DND-41 (cell line): ENCODE data around the gene ELP6.
"Not testable (repeated sequence)": the region's sequence is repeated elsewhere in the genome, so short reads cannot be mapped to it uniquely, and the experiment has no call there.

Experiments used
- ATAC-seq: fragments of 200-7000 bp; cut with Tn5 transposase; 3 replicates; pipeline ENCODE4 v1.9.1; 2021; ENCODE audit warnings: low read depth; ENCODE audit not compliant: insufficient read depth
- DNase-seq: peaks from one replicate; pipeline ENCODE4 v3.0.0-alpha.2; 2020
- H2AFZ ChIP-seq: 2 replicates; pipeline ENCODE4 v1.6.0; 2012; ENCODE audit warnings: low read depth, low read length
- H3K27ac ChIP-seq: 2 replicates; pipeline ENCODE4 v1.5.1; 2012; ENCODE audit warnings: low read length, inconsistent platforms
- H3K27me3 ChIP-seq: fragments of 200-600 bp; sonication (generic); 2 replicates; pipeline ENCODE4 v1.6.0; 2012; ENCODE audit warnings: low read length, mild to moderate bottlenecking, inconsistent platforms; ENCODE audit not compliant: insufficient read depth, poor library complexity
- H3K36me3 ChIP-seq: 2 replicates; pipeline ENCODE4 v1.5.1; 2012; ENCODE audit warnings: low read length, inconsistent platforms; ENCODE audit not compliant: insufficient read depth
- H3K4me1 ChIP-seq: 2 replicates; pipeline ENCODE4 v1.5.1; 2012; ENCODE audit warnings: mild to moderate bottlenecking, low read length; ENCODE audit not compliant: insufficient read depth
- H3K4me2 ChIP-seq: 2 replicates; pipeline ENCODE4 v1.6.0; 2012; ENCODE audit warnings: mild to moderate bottlenecking, moderate library complexity, low read length, inconsistent platforms; ENCODE audit not compliant: insufficient read depth
- H3K4me3 ChIP-seq, 2 experiments: fragments of 200-600 bp in 1 of 2; shearing (Covaris generic) in 1 of 2; 2 replicates each; pipeline ENCODE4 v1.5.1; 2012 to 2016; ENCODE audit warnings: inconsistent platforms in 2 of 2, low read length in 2 of 2, mild to moderate bottlenecking in 2 of 2, low read depth in 1 of 2, moderate library complexity in 1 of 2
- H3K79me2 ChIP-seq: 2 replicates; pipeline ENCODE4 v1.6.0; 2012; ENCODE audit warnings: low read length, inconsistent platforms; ENCODE audit not compliant: insufficient read depth
- H3K9ac ChIP-seq: 2 replicates; pipeline ENCODE4 v1.6.0; 2012; ENCODE audit warnings: low read depth, mild to moderate bottlenecking, inconsistent platforms, low read length, moderate library complexity
- H3K9me3 ChIP-seq: 2 replicates; pipeline ENCODE4 v1.5.1; 2012; ENCODE audit warnings: low read length, moderate library complexity, mild to moderate bottlenecking, inconsistent platforms; ENCODE audit not compliant: insufficient read depth, severe bottlenecking
- H4K20me1 ChIP-seq: 2 replicates; pipeline ENCODE4 v1.6.0; 2012; ENCODE audit warnings: low read length; ENCODE audit not compliant: insufficient read depth
- EZH2 ChIP-seq: IDR thresholded peaks from 3 replicates; pipeline ENCODE4 v1.6.1; 2012; ENCODE audit warnings: borderline replicate concordance, low read depth, mild to moderate bottlenecking, moderate library complexity, low read length, inconsistent platforms; ENCODE audit not compliant: severe bottlenecking
- TF ChIP-seq, protein P1 (sequence below): IDR thresholded peaks from 2 replicates; pipeline ENCODE4 v1.5.1; 2012; ENCODE audit warnings: borderline replicate concordance, low read length, moderate library complexity, mild to moderate bottlenecking; ENCODE audit not compliant: poor library complexity, severe bottlenecking; ENCODE audit errors: extremely low read depth

Gene ELP6

DNA sequence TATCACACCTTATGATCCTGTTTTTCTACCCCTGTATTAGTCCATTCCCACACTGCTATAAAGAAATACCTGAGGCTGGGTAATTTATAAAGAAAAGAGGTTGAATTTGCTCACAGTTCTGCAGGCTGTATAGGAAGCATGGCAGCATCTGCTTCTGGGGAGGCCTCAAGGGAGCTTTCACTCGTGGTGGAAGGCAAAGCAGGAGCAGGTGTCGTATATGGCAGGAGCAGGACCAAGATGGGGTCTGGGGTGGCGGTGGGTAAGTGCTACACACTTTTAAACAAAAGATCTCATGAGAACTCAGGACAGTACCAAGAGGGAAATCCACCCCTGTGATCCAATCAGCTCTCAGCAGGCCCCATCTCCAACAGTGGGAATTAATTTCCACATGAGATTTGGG, 22.3 kb downstream of the ELP6 start:
- Histone ChIP-seq H3K4me1 (no peaks in the 10 kb centered on the region), H3K4me3 (no peak overlapping the region), H3K27me3 (no peaks in the 10 kb centered on the region), H3K79me2 (no peaks in the 10 kb centered on the region; the same call in 1 of the 2 replicates), H3K27ac (no peak overlapping the region), H3K4me2 (no peak overlapping the region), H4K20me1 (peaks cover 3% of the 10 kb centered on the region; the same call in 1 of the 2 replicates), H3K9me3 (no peaks in the 10 kb centered on the region), H3K36me3 (peaks cover 41% of the 10 kb centered on the region), H3K9ac (no peak overlapping the region), H2AFZ (no peak overlapping the region)
- no peak; the same call in 2 of the 3 replicates for ATAC-seq
- TF ChIP-seq, protein P1, sequence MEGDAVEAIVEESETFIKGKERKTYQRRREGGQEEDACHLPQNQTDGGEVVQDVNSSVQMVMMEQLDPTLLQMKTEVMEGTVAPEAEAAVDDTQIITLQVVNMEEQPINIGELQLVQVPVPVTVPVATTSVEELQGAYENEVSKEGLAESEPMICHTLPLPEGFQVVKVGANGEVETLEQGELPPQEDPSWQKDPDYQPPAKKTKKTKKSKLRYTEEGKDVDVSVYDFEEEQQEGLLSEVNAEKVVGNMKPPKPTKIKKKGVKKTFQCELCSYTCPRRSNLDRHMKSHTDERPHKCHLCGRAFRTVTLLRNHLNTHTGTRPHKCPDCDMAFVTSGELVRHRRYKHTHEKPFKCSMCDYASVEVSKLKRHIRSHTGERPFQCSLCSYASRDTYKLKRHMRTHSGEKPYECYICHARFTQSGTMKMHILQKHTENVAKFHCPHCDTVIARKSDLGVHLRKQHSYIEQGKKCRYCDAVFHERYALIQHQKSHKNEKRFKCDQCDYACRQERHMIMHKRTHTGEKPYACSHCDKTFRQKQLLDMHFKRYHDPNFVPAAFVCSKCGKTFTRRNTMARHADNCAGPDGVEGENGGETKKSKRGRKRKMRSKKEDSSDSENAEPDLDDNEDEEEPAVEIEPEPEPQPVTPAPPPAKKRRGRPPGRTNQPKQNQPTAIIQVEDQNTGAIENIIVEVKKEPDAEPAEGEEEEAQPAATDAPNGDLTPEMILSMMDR, result no peak
- no peak for TF ChIP-seq EZH2
- DNase-seq, result no peak

DNA sequence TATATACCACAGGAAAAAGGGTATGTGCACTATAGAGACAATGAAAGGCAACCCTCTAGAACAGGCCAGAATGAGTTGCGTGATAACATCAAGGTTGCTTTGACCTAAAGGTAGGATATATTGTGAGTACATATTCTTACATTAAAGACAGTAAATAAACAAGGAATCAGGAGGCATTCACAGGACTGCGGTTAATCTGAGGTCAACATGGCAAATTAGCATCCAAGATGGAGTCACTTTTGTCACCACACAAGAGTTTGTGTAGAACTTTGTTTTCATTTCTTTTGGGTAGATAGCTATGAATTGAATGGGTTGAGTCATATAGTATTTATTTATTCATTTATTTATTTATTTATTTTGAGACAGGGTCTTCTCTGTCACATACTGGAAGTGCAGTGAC, 26.2 kb downstream of the ELP6 start:
- H4K20me1 ChIP-seq, result no peaks in the 10 kb centered on the region
- H3K4me1 ChIP-seq, result no peaks in the 10 kb centered on the region
- H3K79me2 ChIP-seq, result no peaks in the 10 kb centered on the region
- no peaks in the 10 kb centered on the region for H3K27me3 ChIP-seq
- no peak overlapping the region for H3K4me3 ChIP-seq
- no peaks in the 10 kb centered on the region for H3K9me3 ChIP-seq
- TF ChIP-seq, protein P1, result no peak
- TF ChIP-seq EZH2, result no peak
- H2AFZ ChIP-seq, result no peak overlapping the region
- ATAC-seq (no peak), DNase-seq (no peak)
- H3K4me2 ChIP-seq, result no peak overlapping the region
- no peak overlapping the region for H3K9ac ChIP-seq
- peaks cover 19% of the 10 kb centered on the region for H3K36me3 ChIP-seq
- no peak overlapping the region for H3K27ac ChIP-seq

DNA sequence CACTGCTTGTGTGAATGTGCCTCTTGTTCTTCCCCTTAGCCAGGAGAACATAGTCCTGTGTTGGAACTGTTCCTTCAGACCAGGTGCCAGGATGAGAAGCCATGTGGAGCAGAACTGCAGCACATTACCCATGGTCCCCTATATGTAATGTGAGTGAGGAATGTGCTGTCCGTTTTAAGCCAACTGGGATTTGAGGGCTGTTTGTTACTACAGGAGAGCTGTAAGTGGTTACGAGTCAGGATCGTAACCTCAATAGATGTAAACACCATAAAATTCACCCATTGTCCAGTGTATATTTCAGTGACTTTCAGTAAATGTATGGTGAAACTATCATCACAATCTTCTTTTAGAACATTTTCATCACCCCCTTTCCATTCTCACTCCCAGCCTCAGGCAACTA, 27.7 kb downstream of the ELP6 start:
- TF ChIP-seq EZH2, result no peak
- TF ChIP-seq, protein P1, result no peak
- no peaks in the 10 kb centered on the region for H3K4me1 ChIP-seq
- DNase-seq (no peak), ATAC-seq (no peak)
- no peak overlapping the region for H3K4me3 ChIP-seq
- H2AFZ ChIP-seq, result no peak overlapping the region
- no peak overlapping the region for H3K27ac ChIP-seq
- no peaks in the 10 kb centered on the region for H3K9me3 ChIP-seq
- no peak overlapping the region for H3K9ac ChIP-seq
- no peaks in the 10 kb centered on the region for H4K20me1 ChIP-seq
- H3K36me3 ChIP-seq, result peaks cover 11% of the 10 kb centered on the region; the same call in 1 of the 2 replicates
- no peaks in the 10 kb centered on the region for H3K79me2 ChIP-seq
- H3K27me3 ChIP-seq, result no peaks in the 10 kb centered on the region
- H3K4me2 ChIP-seq, result no peak overlapping the region

DNA sequence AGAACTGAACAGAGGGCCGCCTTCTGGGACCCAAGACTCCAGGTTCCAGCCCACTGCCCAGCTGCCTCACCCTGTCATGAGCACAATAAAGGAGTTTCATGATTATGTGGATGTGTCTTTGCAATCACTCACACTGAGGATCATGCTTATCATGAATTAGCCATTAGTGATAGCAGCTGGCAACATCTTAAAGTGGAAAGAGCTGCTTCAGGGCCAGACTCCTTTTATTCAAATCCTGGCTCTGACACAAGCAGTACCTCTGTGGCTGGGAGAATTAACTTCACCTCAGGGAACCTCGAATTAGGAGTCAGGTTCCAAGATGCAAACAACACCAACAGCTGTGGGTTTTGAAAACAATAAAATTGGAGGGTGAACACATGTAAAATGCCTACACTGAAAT, 31.1 kb downstream of the ELP6 start:
- TF ChIP-seq, protein P1, result no peak
- no peak for TF ChIP-seq EZH2
- DNase-seq, result no peak
- Histone ChIP-seq H4K20me1 (no peaks in the 10 kb centered on the region), H3K4me1 (no peaks in the 10 kb centered on the region), H3K9ac (no peak overlapping the region), H3K36me3 (no peaks in the 10 kb centered on the region), H3K4me3 (no peak overlapping the region), H3K27ac (no peak overlapping the region), H2AFZ (no peak overlapping the region), H3K27me3 (no peaks in the 10 kb centered on the region), H3K79me2 (no peaks in the 10 kb centered on the region), H3K4me2 (no peak overlapping the region), H3K9me3 (no peaks in the 10 kb centered on the region)
- ATAC-seq, result no peak

DNA sequence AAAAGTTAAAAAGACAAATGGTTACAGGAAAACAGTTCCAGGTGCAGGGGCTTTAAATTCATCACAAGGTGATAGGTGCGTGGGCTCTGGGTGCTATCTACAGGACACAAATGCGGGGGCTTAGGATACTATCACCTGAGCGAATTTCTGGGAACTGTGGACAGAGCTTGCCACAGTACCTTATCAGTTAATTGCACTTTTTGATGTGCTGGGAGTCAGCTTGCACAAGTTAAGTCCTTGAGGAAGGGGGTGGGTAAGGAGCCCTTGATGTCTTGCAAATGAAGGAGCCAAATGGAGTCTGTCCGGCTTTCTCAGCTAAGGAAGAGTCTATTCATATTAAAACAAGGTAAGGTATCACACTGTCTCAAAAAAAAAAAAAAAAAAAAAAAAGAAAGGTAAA, 31.7 kb downstream of the ELP6 start:
- not testable (repeated sequence) for DNase-seq, H3K9me3 ChIP-seq, H3K79me2 ChIP-seq, H4K20me1 ChIP-seq, H3K4me3 ChIP-seq, H3K4me1 ChIP-seq, ATAC-seq, H2AFZ ChIP-seq, H3K9ac ChIP-seq, H3K27me3 ChIP-seq, H3K36me3 ChIP-seq, H3K27ac ChIP-seq, H3K4me2 ChIP-seq
